Stimulated activated naive CD4-positive, alpha-beta T cell treated with Interleukin-2 at 50 U/mL for 16 hours (primary cell): Measurements from ENCODE around the gene NDUFAF4.
A peak's percentile ranks its signal among the peaks of the same experiment; 100 is the strongest.

Source experiments
- DNase-seq: peaks from one replicate; lab custom pipeline; 2025; lab: John Stamatoyannopoulos, UW

NDUFAF4 gene

DNA sequence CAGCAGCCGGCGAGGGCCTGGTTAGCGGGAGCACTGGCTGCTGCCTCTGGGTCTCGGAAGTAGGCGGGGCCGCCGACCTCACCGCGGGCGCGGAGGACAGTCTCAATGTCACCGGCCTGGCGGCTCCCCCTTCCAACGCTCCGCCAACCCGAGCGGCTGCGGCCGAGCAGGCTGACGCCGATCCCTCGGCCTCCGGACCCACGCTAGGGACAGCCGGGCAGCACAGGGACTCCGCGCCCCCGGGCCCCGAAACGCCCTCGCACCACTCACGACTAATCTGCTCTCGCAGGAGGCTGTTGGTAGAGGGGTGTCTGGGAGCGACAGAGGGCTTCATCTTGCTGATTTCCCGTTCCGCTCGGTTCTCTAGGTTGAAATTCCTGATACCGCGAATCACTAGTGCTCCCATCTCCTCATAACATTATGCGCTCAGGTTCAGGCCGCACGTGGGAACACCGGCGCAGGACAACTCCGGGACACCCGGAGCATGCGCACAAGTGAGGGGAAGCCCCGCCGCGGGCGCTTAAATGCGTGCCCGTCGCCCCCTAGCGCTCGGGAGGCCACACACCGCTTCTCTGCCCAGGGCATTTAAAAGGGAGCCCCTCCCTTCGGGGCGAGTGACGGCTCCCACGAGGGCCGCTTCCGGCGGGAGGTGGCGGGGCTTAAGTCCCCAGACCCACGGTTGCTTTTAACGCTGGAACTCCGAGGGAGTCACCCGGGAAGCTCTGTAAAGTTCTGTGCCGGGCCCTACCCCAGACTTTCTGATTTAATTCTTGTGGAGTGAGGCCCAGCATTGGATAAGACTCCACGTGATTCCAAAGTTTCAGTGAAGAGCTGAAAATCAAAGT is at the start of gene NDUFAF4:
NDUFAF4 (minus strand) TSS at position 496 of the 845 bp plus-strand sequence; CDS start at position 406, 90 bp downstream.
- peak; percentile 93 for DNase-seq

GRCh38 chr6:96947055-96947454 is 49.4 kb upstream of the NDUFAF4 start:
- no peak for DNase-seq

DNA sequence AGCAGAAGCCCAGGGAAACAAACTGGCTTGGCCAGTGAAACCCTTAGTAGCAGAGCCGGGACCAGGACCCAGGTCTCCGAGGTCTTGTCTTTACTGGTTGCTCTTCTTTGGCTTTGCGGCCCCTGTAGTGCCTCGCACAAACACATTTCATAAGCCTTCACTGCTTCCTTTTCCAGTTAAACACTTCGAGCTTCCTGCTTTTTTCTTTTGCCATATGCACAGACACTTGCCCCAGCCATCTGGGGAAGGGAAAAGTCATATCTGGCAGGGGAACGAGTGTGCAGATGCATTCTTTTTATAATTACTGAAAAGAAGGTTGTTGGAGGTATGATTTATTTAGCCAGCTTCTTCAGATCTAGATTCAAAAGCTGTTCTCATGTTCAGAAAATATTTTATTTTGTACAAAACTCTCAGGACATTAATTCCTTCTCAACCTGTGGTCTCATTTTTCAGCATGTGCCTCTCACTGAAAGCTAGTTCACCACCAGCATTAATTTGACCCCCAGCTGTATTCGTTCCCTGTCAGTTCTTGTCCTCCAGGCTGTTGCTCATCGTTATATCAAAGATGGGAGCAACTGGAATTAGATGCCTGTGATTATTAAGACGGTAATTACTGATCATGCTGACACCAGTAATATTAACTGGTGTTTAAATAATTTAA is 46.0 kb upstream of the NDUFAF4 start:
- DNase-seq, result no peak

- DNase-seq, result no peak
These were observed 45.0 kb upstream of the NDUFAF4 start for GRCh38 chr6:96942676-96943075.

DNA sequence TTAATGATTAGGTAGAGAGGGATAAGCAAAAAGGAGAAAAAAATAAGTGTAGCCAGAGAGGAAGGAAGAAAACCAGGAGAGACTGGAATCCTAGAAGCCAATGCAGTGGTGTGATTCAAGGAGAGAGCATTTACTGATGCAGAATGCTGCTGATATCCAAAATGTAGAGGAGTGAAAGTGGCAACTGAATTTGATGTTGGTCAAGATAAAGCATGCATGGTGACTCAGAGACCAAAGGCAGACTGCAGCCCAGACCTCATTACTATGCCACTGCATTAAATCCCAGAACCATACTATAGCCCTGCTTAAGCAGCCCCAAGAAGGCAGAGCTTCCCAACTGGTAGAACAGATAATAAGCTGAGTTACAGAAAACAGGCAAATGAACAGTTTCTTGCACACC is 42.6 kb upstream of the NDUFAF4 start:
- no peak for DNase-seq

- no peak for DNase-seq
These were observed 41.5 kb upstream of the NDUFAF4 start for GRCh38 chr6:96939007-96939805.

- DNase-seq, result no peak
These were observed 36.4 kb upstream of the NDUFAF4 start for GRCh38 chr6:96934087-96934486.

DNA sequence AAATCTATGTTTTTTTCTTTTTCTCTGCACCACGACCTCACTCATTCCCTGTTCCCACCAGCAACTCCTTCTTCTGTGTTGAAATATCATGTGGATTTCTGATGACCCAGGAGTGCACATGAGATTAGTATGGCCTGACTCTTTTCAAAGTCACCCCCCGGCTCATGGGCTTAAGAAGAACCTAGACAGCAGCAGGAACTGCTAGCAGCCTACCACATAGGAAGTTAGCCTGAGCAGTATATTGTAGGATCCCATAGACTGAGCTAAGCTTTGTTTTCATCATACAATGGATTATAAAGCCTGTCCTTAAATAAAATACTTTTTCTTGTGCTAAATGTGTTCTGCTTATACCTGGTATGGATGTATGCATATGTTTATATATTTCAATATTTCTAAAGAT is 33.5 kb upstream of the NDUFAF4 start:
- no peak for DNase-seq

- DNase-seq, result no peak
These were observed 32.0 kb upstream of the NDUFAF4 start for GRCh38 chr6:96929741-96930140.

DNA sequence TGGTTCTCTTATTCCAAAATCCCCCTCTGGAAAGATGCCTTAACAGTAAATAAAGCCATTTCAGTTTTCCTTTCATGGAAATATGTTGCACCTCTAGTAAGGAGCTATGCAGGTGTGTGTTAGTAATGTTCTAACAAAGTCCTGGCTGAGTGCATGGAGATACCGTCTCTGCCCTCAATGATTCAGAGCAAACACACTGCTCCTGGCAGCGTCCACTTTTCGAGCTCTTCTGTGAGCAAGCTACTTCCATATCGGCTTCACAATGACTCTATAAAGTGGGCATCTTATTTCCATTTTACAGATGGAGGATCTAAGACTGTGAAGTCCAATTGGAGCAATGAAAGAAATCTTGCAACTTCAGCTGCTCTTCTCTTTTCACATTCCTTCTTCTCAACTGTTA is 30.0 kb upstream of the NDUFAF4 start:
- DNase-seq, result no peak

GRCh38 chr6:96926425-96926824 is 28.7 kb upstream of the NDUFAF4 start:
- no peak for DNase-seq

GRCh38 chr6:96925290-96925687 is 27.6 kb upstream of the NDUFAF4 start:
- DNase-seq, result no peak

GRCh38 chr6:96923871-96924493 is 26.3 kb upstream of the NDUFAF4 start:
- peak; percentile 18 for DNase-seq

DNA sequence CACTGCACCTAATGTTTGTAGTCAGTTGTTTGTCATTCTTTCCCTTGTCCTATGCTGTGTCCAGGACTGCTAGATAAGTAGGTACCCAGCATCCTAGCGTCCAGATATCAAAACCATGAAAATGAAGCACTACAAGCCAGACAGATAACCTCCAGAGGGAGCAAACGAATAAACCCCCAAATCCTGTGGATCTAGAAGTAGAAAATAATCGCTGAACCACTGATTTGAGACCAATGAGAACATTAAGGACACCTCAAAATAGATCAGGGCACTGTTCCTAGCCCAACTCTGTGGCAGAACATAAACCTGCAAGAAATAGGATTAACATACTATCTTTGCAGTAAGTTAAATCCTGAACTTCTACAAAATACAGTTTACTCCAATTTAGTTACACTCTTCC is 25.7 kb upstream of the NDUFAF4 start:
- no peak for DNase-seq

- DNase-seq, result no peak
These were observed 19.4 kb upstream of the NDUFAF4 start for GRCh38 chr6:96917098-96917497.

DNA sequence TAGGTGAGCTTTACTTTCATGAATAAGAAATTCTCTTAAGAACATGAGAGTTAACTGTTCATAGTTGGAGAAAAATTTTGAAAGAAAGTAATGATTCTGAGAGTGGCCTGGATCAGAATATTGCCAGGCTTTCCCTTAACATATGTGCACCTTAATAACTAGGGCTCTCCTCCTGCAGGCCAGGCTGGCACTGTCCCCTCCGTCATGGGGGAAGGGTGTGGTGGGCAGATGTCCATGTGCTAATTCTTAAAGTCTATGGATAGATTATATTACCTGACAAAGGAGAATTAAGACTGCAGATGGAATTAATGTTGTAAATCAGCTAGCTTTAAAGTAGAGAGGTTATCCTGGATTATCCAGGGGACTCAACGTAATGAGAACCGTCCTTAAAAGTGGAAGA is 15.9 kb upstream of the NDUFAF4 start:
- no peak for DNase-seq

GRCh38 chr6:96911751-96912150 is 14.1 kb upstream of the NDUFAF4 start:
- DNase-seq, result no peak

DNA sequence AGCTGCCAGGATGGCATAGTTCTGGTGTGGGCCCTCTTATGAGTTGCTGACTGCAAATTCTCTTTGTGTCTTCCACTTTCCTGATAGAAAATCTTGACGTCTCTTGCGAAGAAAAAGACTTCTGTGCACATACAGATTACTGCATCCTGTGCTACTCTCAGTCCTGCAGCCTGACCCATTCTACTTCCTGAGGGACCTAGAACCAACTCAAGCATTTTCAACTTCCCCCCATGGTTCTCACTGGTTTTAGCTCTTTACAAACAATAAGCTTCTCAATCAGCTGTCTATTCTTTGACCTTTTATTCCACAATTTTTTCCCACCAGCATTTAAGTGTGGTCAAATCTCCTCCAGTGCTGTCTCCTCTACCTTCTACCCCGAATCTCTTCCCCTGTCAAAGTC is 13.5 kb upstream of the NDUFAF4 start:
- DNase-seq, result no peak

- DNase-seq, result no peak
These were observed 12.1 kb upstream of the NDUFAF4 start for GRCh38 chr6:96909811-96910210.

GRCh38 chr6:96907498-96907897 is 9.8 kb upstream of the NDUFAF4 start:
- DNase-seq, result peak; percentile 20

DNA sequence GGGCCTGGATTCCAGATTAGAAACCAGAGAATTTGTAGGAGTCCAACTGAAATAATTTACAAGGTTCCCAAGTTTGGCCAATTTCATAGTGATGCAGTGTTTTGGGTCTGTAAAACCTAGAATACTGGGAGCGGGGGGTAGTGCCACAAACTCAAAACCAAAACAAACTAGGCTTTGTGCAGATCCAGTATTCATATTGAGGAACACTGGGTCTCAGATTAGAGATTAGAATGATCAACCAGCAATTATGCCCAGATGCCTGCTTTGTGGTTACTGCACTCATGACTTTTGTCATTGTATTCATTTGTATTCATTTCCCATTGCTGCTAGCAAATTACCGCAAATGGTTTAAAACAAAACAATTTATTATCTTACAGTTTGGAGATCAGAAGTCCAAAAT is 3.2 kb upstream of the NDUFAF4 start:
- DNase-seq, result no peak

DNA sequence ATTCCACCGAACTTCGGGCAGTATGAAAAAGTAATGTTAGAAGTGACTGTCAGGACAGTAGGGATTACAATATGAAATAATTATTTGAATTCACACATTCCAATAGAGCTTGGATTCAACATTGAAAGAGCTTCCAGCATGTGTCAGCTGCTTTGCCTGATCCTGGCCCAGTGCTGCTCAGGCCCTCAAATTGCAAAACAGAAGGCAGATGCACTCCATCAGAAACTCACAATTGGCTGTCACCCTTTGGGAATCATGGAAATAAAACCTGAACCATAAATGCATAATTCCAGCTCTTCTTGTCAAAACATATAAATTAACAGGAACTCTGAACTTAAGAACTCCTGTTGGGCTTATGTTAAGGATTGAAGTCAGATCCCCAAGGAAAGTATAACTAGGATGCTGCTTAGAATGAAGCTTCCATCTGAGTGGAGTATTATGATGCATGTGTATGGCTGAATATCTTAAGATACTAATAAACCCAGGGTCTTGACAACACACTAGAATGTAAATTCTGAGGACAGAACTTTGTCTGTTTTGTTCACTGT is 1.8 kb upstream of the NDUFAF4 start:
- no peak for DNase-seq
